NCI-H1092 treated with DMSO at 0.1 percent for 48 hours (cell line): Measurements from ENCODE around the gene GAST.

Experiments used
- DNase-seq: peaks from one replicate; lab custom pipeline; 2025; lab: John Stamatoyannopoulos, UW

GAST gene

DNA sequence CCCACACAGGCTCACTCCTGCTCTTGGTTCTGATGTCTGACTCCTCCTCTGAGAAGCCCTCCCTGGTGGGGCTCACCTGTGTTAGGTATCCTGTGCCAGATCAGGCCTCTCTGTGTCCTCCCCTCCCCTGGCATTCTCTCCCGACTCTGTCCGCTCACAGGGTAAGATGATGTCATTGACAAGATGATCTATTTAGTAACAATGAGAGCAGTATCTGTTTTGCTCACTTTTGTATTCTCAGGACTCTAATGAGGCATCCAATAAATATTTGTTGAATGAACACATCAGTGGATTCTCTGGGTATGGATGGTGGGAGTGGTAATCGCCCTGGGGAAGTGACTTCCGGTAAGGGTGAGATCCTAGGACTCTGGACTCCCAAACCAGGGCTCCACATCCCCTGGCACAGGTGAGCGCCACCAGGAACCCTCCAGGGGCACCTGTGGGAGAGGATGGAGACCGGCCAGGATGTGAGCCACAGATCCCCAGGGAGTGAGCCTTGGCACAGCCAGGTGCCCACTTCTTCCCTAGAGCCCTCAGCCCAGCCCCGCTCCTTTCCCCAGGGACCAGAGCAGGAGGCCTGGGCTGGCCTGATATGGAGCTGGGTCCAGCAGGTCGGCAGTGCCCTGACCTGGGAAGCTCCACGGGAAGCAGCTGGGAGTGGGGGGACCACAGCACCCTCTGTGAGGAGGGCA lies 27.7 kb downstream of the GAST start:
- no peak for DNase-seq

DNA sequence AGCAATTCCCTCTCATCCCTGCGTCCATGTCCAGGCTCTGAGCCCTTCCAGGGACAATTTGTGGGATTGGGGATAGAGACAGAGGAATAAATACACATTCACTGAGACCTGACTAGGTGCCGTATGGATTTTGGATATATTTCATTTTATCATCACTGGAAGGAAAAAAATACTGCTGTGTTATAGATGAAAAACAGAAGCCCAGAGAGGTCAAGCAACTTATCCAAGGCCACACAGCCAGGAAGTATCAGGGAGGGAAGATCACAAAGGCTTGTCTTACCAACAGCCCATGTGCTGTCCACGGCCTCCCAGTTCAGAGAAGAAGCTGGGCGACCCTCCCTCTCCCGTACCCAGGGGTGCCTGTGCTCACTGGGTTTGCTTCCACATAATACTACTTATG lies 28.4 kb downstream of the GAST start:
- no peak for DNase-seq

DNA sequence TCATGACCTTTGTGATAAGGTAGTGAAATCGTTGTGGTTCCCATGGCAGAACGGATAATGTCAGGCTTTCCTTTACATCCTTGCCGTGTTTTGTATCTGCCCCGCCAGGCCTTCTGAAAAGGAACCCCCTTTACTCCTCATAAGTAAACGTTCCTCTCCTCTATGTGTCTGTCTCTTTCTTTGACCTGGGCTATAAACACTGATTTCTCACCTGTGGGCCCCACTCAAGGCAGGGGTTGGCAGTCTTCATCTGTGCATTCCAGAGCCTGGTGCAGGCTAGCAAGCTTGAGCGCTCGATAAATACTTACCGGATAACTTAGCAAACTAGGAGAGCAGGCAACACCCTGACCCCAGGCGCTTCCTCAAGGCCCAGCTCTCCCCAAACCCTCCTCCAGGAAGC lies 29.6 kb downstream of the GAST start:
- DNase-seq = no peak

DNA sequence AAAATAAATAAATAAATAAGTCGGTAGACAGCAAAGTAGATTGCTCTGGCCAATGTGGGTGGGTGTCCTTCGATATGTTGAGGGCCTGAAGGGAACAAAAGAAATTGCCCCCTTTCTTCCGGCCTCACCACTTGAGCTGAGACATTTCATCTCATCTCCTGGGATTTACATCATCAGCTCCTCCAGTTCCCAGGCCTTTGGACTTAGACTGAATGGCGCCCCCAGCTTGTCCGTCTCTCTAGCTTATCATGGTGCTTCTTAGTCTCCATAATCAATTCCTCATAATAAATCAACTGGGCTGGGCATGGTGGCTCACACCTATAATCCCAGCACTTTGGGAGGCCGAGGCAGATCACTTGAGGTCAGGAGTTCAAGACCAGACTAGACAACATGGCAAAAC lies 36.1 kb downstream of the GAST start:
- no peak for DNase-seq

DNA sequence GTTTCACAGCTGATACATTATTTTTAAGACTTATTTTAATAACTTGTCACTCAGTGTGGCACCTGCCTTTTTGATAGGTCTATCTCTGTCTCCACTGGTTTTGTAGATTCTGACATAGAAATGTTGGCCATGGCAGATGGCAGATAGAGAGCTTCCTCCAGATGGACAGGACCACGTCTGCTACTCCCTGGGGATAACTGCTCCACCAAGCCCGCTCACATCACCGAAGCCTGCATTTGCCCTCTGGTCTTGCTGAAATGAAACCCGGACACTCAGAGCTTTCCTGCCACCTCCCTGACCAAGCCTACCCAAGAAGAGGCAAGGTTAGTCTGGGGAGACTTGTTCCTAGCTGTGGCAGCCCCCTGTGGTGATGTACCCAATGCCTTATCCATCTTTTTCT lies 38.7 kb downstream of the GAST start:
- no peak for DNase-seq

DNA sequence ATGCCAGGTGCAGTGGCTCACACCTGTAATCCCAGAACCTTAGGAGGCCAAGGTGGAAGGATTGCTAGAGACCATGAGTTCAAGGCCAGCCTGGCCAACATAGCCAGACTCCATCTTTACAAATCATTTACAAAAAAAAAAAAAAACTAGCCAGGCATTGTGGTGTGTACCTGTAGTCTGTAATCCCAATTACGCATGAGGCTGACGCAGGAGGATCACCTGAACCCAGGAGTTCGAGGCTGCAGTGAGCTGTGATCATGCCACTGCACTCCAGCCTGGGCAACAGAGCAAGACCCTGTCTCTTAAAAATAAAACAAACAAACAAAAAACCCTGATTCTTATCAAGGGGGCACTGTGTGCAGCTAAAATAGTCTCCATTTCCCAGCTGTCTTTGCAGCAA lies 39.2 kb downstream of the GAST start:
- no peak for DNase-seq

DNA sequence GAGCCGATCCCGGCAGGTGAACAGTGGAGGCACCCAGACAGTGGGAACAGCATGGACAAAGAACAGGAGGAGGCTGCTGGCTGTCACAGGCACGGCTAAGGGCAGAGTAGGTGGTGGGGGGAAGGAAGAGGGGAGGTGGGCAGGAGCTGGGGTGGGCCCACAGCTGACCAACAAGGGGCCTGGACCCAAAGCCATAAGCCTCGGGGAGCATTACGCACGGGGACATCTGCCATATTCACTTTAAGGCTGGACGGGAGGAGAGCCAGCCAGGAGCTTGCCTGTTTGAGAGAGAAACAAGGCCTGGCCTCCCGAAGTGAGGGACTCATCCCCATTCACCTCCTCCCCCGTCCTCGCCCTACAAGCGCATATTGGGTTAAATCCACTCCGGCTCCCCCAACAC lies 41.9 kb downstream of the GAST start:
- DNase-seq = no peak

DNA sequence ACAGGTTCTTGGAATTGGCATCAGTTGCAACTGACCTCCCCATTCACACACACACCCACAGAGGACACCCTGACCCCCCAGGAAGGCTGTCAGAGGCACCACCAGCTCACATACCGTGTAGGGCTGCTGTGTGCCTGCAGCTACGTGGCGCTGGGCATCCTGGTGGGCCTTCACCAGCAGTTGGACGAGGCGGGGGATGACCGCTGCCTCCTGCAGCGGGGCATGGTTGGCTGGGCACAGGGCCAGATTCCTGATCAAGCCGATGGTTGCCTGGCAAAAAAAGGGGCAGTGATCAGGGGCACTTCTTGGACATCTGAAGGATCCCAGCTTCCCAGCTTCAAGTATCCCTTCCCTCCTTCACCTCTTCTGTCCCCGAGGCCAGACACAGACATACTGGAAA lies 46.5 kb downstream of the GAST start:
- no peak for DNase-seq

DNA sequence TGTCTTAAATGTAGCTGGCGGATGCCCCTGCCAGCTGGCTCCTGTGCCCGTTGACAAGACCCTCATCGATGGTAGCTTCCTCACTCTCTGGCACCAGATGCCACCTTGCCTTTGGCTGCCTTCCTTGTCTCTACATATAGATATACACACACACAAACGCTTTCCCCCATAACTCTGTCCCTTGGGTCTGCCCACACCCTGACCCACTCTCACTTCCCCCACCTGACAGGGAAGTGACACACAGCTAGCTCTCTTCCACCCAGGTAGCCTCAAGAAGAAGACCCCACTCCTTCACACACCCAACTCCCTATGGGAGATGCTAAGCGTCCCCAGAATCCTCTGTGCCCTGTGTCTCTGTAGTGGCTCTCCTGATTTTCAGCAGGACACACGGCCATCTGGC lies 48.7 kb downstream of the GAST start:
- no peak for DNase-seq

DNA sequence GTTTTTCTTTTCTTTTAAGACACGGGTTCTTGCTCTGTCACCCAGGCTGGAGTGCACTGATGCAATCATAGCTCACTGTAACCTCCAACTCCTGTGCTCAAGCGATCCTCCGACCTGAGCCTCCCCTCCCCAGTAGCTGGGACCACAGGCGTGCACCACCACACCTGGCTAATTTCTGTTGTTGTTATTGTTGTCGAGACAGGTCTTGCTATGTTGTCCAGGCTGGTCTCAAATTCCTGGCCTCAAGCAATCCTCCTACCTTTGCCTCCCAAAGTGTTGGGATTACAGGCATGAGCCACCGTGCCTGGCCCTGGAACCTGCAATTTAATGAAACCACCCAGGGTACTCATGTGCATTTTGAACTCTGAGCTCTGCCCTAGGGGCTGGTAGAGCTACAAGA lies 50.3 kb downstream of the GAST start:
- DNase-seq = no peak

DNA sequence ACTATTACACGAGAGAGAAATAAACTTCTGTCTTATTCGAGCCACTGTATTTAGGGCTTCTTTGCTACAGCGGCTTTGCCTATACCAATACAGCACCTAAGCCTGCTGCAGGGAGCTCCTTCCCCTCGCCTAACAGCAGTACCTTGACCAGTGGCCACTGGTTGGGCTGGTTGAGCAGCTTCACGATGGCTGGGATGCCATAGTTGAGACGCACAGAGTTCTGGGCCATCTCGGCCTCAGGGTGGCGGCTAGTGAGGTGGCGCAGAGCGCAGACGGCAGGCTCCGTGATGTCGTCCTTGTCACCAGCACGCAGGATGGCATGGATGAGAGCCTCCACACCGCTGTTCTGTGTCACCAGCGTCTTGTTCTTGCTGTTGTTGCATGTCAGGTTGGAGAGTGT lies 50.7 kb downstream of the GAST start:
- no peak for DNase-seq

DNA sequence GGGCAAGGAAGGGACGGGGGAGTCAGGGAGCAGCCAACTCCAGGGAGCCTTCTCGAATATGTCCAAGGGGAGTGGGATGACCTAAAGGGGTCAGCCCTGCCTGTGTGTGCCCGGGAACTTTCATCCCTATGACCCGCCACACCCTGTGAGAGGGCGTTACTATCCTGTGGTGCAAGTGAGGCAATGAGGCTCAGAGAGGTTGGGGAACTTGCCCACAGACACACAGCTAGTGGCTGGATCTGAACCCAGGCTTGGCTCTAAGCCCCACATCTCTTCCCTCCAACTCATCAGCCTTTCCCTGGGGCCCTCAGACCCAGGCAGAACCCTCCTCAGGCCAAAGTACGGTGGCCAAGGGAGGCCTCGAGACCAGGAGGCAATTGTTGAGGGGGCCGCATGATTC lies 51.2 kb downstream of the GAST start:
- no peak for DNase-seq
